Measurements from ENCODE around the gene FBN1.

The FBN1 gene

DNA sequence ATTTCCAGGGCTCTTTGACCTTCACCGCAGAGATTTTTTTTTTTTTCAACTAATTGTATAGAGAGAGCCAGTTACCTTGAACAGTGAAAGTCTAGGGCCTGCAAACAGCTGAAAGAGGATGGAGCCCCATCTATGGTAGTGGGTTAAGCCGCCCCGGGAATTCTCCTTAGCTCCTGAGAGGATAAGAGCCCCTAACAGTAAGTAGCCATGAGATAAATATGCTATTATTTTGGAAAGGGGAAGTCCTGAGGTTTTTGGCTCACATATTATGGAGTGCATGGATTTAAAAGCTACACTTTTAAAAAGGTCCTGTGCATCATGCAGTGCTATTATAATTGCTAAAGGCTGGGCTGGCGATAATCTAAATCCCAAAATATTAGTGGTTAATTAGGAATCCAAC is 115.0 kb downstream of the FBN1 start:
- Mint-ChIP-seq H3K4me3 (no peak overlapping the region), H3K36me3 (ENCODE audit: insufficient read depth) (no peaks in the 10 kb centered on the region), H3K27ac (ENCODE audit: low read depth) (no peak overlapping the region), H3K27me3 (no peaks in the 10 kb centered on the region), H3K4me1 (no peaks in the 10 kb centered on the region), H3K9me3 (no peaks in the 10 kb centered on the region)
- ATAC-seq (replicated peaks; ENCODE audit: extremely low read depth, poor library complexity, severe bottlenecking) (no peak), DNase-seq (ENCODE audit: low spot score in 2 of 2) (no peak)

DNA sequence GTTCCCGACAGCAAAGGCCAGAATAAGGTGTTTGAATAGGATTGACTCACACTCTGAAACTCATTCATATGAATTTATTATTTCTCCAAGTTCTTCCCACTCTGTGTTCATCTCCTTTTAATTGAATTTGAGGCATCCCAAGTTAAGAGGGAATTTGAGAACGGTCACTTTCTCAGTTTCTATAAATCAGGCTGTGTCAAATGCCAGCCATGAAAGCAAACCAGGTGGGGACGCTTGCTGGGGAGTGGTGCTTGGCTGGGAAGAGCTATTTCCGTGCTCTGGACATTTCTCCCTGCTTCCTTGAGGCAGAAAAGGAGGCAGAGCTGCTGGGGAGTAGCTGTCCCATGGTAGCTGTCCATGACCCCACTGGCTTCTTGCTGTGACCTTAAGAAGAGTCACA is 116.6 kb downstream of the FBN1 start:
- H3K27ac Mint-ChIP-seq (ENCODE audit: low read depth), result no peak overlapping the region
- H3K9me3 Mint-ChIP-seq, result no peaks in the 10 kb centered on the region
- H3K36me3 Mint-ChIP-seq (ENCODE audit: insufficient read depth), result no peaks in the 10 kb centered on the region
- H3K4me1 Mint-ChIP-seq, result no peaks in the 10 kb centered on the region
- H3K4me3 Mint-ChIP-seq, result no peak overlapping the region
- DNase-seq (ENCODE audit: low spot score in 2 of 2) (no peak), ATAC-seq (replicated peaks; ENCODE audit: extremely low read depth, poor library complexity, severe bottlenecking) (no peak)
- peaks cover 5% of the 10 kb centered on the region for H3K27me3 Mint-ChIP-seq

DNA sequence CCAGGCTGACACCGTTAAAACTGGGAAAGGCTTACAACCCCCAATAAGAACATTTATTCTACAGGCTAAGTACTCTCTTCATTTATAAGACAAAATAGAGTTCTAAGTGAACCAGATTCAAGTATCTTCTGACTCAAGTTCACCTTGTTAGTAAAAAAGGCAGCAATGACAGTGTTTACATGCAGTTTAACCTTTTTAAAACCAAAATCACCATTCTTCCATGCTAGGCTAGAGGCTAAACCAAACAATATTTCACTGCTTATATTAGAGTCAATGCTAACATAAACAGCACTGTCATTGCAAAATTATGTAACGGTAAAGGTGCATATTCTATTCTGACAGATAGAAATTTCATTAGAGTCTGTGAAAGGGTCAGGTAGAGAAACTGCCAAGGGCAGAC is 118.0 kb downstream of the FBN1 start:
- Mint-ChIP-seq H3K36me3 (ENCODE audit: insufficient read depth) (no peaks in the 10 kb centered on the region), H3K27ac (ENCODE audit: low read depth) (no peak overlapping the region), H3K9me3 (no peaks in the 10 kb centered on the region)

DNA sequence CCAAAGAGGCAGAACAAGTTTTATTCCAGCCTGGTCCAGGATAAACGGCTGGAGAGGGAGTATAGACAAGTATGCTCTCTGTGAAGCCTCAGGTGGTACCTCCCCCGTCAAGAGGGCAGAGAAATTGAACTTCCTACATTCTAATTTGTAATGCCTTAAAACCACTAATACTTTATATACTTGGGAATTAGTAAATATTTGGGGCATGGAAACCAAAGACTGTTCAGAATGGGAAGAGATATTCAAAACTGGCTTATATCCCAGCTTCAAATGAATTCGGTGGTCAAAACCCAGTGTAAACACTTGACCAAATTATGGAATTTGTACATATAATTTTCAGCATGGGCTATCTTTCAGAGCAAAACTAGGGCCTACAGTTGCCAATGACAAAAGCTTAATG is 122.6 kb downstream of the FBN1 start:
- H3K9me3 Mint-ChIP-seq, result no peaks in the 10 kb centered on the region
- H3K36me3 Mint-ChIP-seq (ENCODE audit: insufficient read depth), result no peaks in the 10 kb centered on the region
- H3K4me1 Mint-ChIP-seq, result no peaks in the 10 kb centered on the region
- DNase-seq (ENCODE audit: low spot score in 2 of 2), result no peak
- H3K27ac Mint-ChIP-seq (ENCODE audit: low read depth), result no peak overlapping the region
- no peak overlapping the region for H3K4me3 Mint-ChIP-seq
- peaks cover 28% of the 10 kb centered on the region for H3K27me3 Mint-ChIP-seq
- ATAC-seq (replicated peaks; ENCODE audit: extremely low read depth, poor library complexity, severe bottlenecking), result no peak

More for the DNA sequence above, 118.0 kb downstream of the FBN1 start:
- no peaks in the 10 kb centered on the region for H3K4me1 Mint-ChIP-seq
- ATAC-seq (replicated peaks; ENCODE audit: extremely low read depth, poor library complexity, severe bottlenecking), result no peak
- peaks cover 9% of the 10 kb centered on the region for H3K27me3 Mint-ChIP-seq
- DNase-seq (ENCODE audit: low spot score in 2 of 2), result no peak
- H3K4me3 Mint-ChIP-seq, result no peak overlapping the region

DNA sequence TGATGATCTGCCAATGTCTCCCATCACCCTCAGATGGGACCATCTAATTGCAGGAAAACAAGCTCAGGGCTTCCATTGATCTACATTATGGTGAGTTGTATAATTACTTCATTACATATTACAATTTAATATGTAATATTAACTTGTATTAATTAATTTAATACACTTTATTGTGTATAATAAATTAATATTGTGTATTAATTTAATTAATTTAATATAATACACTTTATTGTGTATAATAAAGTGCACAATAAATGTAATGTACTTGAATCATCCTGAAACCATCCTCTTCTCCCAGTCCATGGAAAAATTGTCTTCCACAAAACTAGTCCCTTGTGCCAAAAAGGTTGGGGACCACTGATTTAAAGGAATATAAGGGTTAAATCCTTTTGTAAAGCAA is 123.4 kb downstream of the FBN1 start:
- Mint-ChIP-seq H3K27ac (ENCODE audit: low read depth) (no peak overlapping the region), H3K27me3 (peaks cover 31% of the 10 kb centered on the region), H3K9me3 (no peaks in the 10 kb centered on the region), H3K4me1 (no peaks in the 10 kb centered on the region), H3K4me3 (no peak overlapping the region), H3K36me3 (ENCODE audit: insufficient read depth) (no peaks in the 10 kb centered on the region)
- DNase-seq (ENCODE audit: low spot score in 2 of 2), result no peak
- ATAC-seq (replicated peaks; ENCODE audit: extremely low read depth, poor library complexity, severe bottlenecking), result no peak

DNA sequence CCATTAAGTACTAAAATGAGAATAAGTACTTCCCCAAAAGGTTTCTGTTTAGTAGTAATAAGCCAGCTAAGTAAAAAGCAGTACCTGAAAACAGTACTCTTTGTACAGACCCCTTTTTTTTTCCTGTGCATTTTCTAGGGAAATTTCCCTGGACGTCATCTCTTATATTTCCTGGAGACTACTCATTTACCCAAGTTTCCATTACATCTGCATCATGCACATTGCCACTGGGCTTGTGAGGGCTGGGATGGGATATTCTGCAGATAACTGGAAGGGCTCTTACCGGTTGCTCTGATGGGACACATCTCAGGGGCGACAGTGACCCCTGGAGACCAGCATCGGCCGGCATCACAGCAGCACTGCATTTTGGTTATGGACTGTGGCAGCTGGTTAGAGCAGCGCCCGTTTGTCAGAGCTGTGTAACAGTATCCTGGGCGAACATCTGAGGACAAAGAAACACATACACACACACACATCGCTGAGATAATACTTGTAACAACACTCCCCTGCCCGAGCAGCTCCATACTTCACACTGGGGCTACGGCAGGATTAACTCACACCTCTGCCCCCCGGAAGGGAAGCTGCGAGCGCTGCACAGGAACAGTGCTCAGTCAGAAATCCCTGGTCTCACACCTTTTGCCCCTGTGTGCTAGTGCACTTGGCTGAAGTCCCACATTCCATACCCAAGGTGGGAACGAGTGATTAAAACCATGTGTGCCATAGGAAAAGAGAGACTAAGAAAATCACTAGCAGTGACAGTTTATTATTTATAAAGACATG is 124.9 kb downstream of the FBN1 start:
- no peak overlapping the region for H3K27ac Mint-ChIP-seq (ENCODE audit: low read depth)
- no peak for DNase-seq (ENCODE audit: low spot score in 2 of 2)
- H3K4me3 Mint-ChIP-seq, result no peak overlapping the region
- no peaks in the 10 kb centered on the region for H3K4me1 Mint-ChIP-seq
- H3K9me3 Mint-ChIP-seq, result no peaks in the 10 kb centered on the region
- no peak for ATAC-seq (replicated peaks; ENCODE audit: extremely low read depth, poor library complexity, severe bottlenecking)
- H3K36me3 Mint-ChIP-seq (ENCODE audit: insufficient read depth), result no peaks in the 10 kb centered on the region
- peaks cover 31% of the 10 kb centered on the region for H3K27me3 Mint-ChIP-seq

DNA sequence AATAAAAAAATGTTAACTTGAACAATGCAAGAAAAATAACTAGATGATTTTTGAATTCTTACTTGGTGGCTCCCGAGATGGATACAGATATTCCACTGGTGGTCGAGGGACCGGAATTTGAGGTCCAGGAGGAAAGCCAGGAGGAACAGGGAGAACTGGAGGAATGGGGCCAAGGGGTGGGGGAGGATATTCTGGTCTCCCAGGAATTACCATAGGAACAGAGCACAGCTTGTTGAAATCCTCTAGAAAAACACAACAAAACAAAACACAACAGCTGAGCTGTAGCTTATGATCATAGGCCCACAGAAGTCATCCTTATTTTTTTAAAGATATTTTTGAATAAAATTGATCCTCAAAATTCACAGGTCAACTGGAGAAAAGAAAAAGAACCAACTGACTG is 129.4 kb downstream of the FBN1 start:
- ATAC-seq (replicated peaks; ENCODE audit: extremely low read depth, poor library complexity, severe bottlenecking) (no peak), DNase-seq (ENCODE audit: low spot score in 2 of 2) (no peak)
- Mint-ChIP-seq H3K4me3 (no peak overlapping the region), H3K4me1 (no peaks in the 10 kb centered on the region), H3K27ac (ENCODE audit: low read depth) (no peak overlapping the region), H3K9me3 (no peaks in the 10 kb centered on the region), H3K27me3 (peaks cover 29% of the 10 kb centered on the region), H3K36me3 (ENCODE audit: insufficient read depth) (no peaks in the 10 kb centered on the region)

DNA sequence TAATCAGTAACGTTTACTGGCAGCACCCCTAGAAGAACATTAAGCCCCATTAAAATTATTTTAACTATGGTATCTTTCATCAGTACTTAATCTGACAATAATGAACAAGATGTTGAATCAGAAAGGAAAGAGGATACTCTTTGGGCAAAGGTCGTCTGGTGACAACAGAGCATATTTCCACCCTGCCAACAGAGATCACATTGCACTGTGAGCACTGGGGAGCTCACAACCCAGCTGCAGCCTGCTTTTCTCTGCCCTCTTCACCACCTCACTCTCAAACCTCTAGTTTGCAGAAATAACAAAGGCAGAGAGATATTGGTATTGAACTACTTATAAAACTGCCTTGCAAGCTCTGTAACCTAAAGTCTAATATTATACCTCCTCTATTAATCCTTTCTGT is 130.0 kb downstream of the FBN1 start:
- DNase-seq (ENCODE audit: low spot score in 2 of 2) (no peak), ATAC-seq (replicated peaks; ENCODE audit: extremely low read depth, poor library complexity, severe bottlenecking) (no peak)
- H3K4me1 Mint-ChIP-seq, result no peaks in the 10 kb centered on the region
- no peaks in the 10 kb centered on the region for H3K9me3 Mint-ChIP-seq
- H3K27ac Mint-ChIP-seq (ENCODE audit: low read depth), result no peak overlapping the region
- no peak overlapping the region for H3K4me3 Mint-ChIP-seq
- H3K27me3 Mint-ChIP-seq, result peaks cover 35% of the 10 kb centered on the region
- H3K36me3 Mint-ChIP-seq (ENCODE audit: insufficient read depth), result no peaks in the 10 kb centered on the region

DNA sequence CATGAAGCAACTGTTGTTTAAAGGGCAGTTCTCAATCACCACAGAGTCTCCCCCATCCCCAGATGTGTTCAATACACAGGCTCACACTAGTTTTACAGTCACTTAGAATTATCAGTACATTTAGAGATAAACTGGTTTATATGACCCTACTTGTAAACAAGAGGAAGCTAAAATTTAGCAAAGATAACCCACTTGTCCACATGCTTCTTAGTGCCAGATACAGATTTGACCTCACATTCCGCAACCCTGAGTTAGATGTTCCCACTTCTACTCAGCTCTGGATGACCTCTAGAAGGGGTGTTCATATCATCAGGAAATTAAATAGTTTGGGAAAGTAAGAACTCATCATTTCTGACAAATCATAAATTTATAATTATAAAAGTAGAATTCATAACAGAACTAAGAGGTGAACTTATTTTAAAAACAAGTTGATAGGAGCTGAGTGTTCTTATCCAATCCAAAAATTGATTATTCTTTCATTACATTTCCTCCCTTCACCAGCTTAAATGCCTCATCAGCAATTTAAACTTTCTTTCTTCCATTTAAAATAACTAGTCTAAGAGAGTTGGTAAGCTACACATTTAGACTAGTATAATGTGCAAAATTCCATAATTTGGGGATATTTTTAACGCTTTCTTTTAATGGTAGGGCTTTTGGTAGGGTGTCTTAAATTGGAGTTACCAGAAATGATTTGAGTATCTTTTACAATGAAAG is 131.2 kb downstream of the FBN1 start:
- DNase-seq (ENCODE audit: low spot score in 2 of 2) (no peak), ATAC-seq (replicated peaks; ENCODE audit: extremely low read depth, poor library complexity, severe bottlenecking) (no peak)
- H3K27ac Mint-ChIP-seq (ENCODE audit: low read depth), result no peak overlapping the region
- H3K4me3 Mint-ChIP-seq, result no peak overlapping the region
- no peaks in the 10 kb centered on the region for H3K9me3 Mint-ChIP-seq
- no peaks in the 10 kb centered on the region for H3K4me1 Mint-ChIP-seq
- H3K27me3 Mint-ChIP-seq, result peaks cover 30% of the 10 kb centered on the region
- no peaks in the 10 kb centered on the region for H3K36me3 Mint-ChIP-seq (ENCODE audit: insufficient read depth)

DNA sequence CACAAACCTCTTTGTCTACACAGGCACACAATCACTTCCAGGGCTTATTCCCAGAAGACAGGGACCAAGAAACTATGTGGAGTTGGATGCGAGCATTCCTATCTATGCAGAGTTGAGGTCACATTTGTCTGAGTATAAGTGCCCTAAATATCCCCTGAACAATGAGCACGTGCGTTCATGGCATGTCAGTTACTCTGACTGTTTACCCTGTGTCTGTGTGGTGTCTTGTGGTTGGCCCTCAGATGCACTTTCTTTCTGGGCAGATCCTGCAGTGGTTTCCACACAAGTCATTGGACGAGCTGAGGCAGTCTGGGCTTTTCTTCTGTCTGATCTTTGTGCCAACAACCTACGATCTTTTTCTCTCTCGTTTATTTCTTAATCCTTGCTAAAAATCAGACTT is 134.5 kb downstream of the FBN1 start:
- no peaks in the 10 kb centered on the region for H3K36me3 Mint-ChIP-seq (ENCODE audit: insufficient read depth)
- no peaks in the 10 kb centered on the region for H3K9me3 Mint-ChIP-seq
- DNase-seq (ENCODE audit: low spot score in 2 of 2), result no peak
- no peak overlapping the region for H3K27ac Mint-ChIP-seq (ENCODE audit: low read depth)
- H3K4me3 Mint-ChIP-seq, result no peak overlapping the region
- H3K27me3 Mint-ChIP-seq, result peaks cover 20% of the 10 kb centered on the region
- no peak for ATAC-seq (replicated peaks; ENCODE audit: extremely low read depth, poor library complexity, severe bottlenecking)
- H3K4me1 Mint-ChIP-seq, result no peaks in the 10 kb centered on the region

DNA sequence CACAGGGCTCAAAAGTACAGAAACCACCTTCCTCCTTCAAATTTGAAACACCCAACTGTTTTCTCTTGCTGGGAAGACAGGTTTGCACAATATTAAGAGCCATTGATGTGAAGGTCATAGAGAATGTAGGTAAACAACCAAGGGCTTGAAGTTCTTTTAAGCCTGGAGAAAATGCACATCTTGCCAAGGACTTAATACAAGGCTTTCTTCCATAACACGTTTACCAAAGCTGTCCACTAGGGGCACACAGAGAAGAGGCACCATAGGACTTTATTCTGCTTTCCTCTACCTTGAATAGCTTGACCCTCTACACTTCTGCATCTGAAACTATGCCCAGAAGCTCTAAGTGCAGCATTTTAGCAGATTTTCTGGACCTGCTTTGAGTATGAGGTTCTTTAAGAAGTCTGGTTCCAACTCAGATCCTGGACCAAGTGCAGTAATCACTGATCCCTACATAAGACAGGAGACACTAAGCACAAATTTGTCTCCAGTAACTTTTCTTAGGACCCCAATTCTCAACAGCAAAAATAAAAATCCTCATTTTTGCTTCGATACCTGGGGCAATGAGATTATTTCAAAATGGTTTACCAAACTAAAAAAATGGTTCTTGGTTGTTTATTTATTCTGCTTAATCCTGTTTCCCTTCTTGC is 138.0 kb downstream of the FBN1 start:
- no peak for DNase-seq (ENCODE audit: low spot score in 2 of 2)
- H3K27me3 Mint-ChIP-seq, result peaks cover 20% of the 10 kb centered on the region
- H3K4me1 Mint-ChIP-seq, result no peaks in the 10 kb centered on the region
- ATAC-seq (replicated peaks; ENCODE audit: extremely low read depth, poor library complexity, severe bottlenecking), result peak; percentile 28
- no peaks in the 10 kb centered on the region for H3K9me3 Mint-ChIP-seq
- no peaks in the 10 kb centered on the region for H3K36me3 Mint-ChIP-seq (ENCODE audit: insufficient read depth)
- H3K27ac Mint-ChIP-seq (ENCODE audit: low read depth), result no peak overlapping the region
- no peak overlapping the region for H3K4me3 Mint-ChIP-seq

DNA sequence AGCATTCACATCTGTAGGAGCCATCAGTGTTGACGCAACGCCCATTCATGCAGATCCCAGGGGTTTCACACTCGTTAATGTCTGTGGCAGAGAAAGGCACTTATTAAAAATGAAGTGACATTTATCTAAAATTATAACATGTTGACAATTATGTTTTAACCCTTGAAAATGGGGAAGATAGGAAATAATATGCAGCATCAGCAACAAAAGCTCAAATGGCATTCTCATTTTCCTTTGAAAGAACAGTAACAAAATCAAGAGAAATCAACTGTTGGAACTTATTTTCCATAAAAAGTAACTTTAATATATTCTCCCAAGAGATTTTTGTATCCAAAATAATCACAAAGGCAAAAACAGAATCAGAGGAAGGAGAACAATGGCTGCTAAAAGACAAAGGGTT is 140.4 kb downstream of the FBN1 start:
- H3K27me3 Mint-ChIP-seq, result peaks cover 6% of the 10 kb centered on the region
- no peak for ATAC-seq (replicated peaks; ENCODE audit: extremely low read depth, poor library complexity, severe bottlenecking)
- no peak for DNase-seq (ENCODE audit: low spot score in 2 of 2)
- no peak overlapping the region for H3K27ac Mint-ChIP-seq (ENCODE audit: low read depth)
- H3K4me3 Mint-ChIP-seq, result no peak overlapping the region
- no peaks in the 10 kb centered on the region for H3K9me3 Mint-ChIP-seq
- no peaks in the 10 kb centered on the region for H3K36me3 Mint-ChIP-seq (ENCODE audit: insufficient read depth)
- no peaks in the 10 kb centered on the region for H3K4me1 Mint-ChIP-seq

DNA sequence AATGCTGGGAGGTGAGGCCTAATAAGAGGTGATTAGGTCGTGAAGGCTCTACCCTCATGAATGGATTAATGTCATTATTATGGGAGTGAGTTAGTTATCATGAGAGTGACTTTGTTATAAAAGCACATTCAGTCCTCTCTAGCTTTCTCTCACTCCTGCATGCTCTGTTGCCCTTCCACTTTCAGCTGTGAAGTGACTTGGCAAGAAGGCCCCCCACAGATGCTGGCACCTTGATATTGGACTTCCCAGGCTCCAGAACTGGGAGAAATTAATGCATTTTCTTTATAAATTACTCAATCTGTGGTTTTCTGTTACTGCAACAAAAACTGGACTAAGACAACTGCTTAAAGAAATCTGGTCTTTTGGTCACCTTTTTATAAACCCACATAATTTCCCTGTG is 144.3 kb downstream of the FBN1 start:
- Mint-ChIP-seq H3K27ac (ENCODE audit: low read depth) (no peak overlapping the region), H3K36me3 (ENCODE audit: insufficient read depth) (no peaks in the 10 kb centered on the region), H3K4me1 (no peaks in the 10 kb centered on the region), H3K27me3 (no peaks in the 10 kb centered on the region), H3K4me3 (no peak overlapping the region), H3K9me3 (no peaks in the 10 kb centered on the region)
- DNase-seq (ENCODE audit: low spot score in 2 of 2) (no peak), ATAC-seq (replicated peaks; ENCODE audit: extremely low read depth, poor library complexity, severe bottlenecking) (no peak)
